ENCODE data around the gene SYNDIG1L. TPM values are rescaled to one million over a fixed set of nuclear protein-coding genes. Genes with fewer than 3 reads are reported as not detected.

The SYNDIG1L gene
- total RNA-seq, 1 experiment from 2014 or later: not detected

DNA sequence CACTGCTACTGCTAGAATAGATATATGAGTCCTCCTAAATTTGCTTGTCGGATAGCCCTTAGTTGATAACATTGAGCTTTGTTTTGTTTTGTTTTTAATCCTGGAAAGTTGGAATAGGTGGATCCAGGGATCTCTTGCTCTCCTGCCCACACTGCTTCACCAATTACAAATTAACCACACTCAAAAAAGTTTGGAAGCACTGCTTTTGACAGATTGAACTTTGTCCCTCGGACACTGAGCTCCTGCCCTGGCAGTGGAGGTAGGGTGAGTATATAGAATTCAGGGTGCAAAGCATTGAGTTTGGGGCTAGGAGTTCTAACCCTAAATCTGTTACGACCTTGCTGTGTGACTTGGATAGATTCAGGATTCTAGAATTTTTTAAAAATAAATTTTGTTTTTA lies 15.1 kb upstream of the SYNDIG1L start:
- no peaks in the 10 kb centered on the region for H4K20me1 ChIP-seq (ENCODE audit: insufficient read depth)
- DNase-seq (ENCODE audit: low read depth, low spot score): no peak
- H2AFZ ChIP-seq (ENCODE audit: low read depth, low read length, poor library complexity, severe bottlenecking): no peak overlapping the region
- no peaks in the 10 kb centered on the region for H3K9me2 ChIP-seq (ENCODE audit: insufficient read depth)
- no peaks in the 10 kb centered on the region for H3K79me2 ChIP-seq (ENCODE audit: insufficient read depth, low read length)
- ChIA-PET RAD21 (ENCODE audit: low non-redundant PET in 1 of 2, low total read pairs in 2 of 2, uncharacterized antibody in 2 of 2, unreplicated experiment in 2 of 2) (no interaction called here), POLR2A (no interaction called here), CTCF (no interaction called here)
- intact Hi-C loops (cut with micrococcal nuclease): no loop called here
- no peaks in the 10 kb centered on the region for H3K9me3 ChIP-seq (ENCODE audit: control insufficient read depth in 1 of 2, insufficient read depth in 1 of 2, low read depth in 1 of 2, low read length in 2 of 2)
- no peak for ATAC-seq
- no peak overlapping the region for H3K27ac ChIP-seq (ENCODE audit: low read depth, low read length)
- no TSS peak for BruUV-seq (replicated peaks)
- peaks cover 35% of the 10 kb centered on the region; the same call in 1 of the 2 replicates for H3K27me3 ChIP-seq (ENCODE audit: insufficient read depth, low read length)
- TF ChIP-seq CBX3 (IDR thresholded peaks at IDR 0.05; ENCODE audit: low read depth) (no peak), ZFX (IDR thresholded peaks at IDR 0.05) (no peak), SIN3A (IDR thresholded peaks at IDR 0.05; ENCODE audit: low read depth) (no peak), RAD21 (IDR thresholded peaks at IDR 0.05; ENCODE audit: low read depth) (no peak), TCF7L2 (IDR thresholded peaks at IDR 0.05; ENCODE audit: borderline replicate concordance, extremely low read depth, insufficient read depth, insufficient read length) (no peak), SRF (IDR thresholded peaks at IDR 0.05; ENCODE audit: low read depth) (no peak), FOSL1 (IDR thresholded peaks at IDR 0.05; ENCODE audit: low read depth) (no peak)
- TF ChIP-seq, protein P1, sequence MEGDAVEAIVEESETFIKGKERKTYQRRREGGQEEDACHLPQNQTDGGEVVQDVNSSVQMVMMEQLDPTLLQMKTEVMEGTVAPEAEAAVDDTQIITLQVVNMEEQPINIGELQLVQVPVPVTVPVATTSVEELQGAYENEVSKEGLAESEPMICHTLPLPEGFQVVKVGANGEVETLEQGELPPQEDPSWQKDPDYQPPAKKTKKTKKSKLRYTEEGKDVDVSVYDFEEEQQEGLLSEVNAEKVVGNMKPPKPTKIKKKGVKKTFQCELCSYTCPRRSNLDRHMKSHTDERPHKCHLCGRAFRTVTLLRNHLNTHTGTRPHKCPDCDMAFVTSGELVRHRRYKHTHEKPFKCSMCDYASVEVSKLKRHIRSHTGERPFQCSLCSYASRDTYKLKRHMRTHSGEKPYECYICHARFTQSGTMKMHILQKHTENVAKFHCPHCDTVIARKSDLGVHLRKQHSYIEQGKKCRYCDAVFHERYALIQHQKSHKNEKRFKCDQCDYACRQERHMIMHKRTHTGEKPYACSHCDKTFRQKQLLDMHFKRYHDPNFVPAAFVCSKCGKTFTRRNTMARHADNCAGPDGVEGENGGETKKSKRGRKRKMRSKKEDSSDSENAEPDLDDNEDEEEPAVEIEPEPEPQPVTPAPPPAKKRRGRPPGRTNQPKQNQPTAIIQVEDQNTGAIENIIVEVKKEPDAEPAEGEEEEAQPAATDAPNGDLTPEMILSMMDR (IDR thresholded peaks at IDR 0.05 in 2 of 3, conservative IDR thresholded peaks at IDR 0.05 in 1 of 3; ENCODE audit: borderline replicate concordance in 1 of 3, insufficient read depth in 1 of 3, low read depth in 2 of 3, low read length in 2 of 3): no peak
- TF ChIP-seq, protein P2, sequence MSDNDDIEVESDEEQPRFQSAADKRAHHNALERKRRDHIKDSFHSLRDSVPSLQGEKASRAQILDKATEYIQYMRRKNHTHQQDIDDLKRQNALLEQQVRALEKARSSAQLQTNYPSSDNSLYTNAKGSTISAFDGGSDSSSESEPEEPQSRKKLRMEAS (IDR thresholded peaks at IDR 0.05): no peak
- TF ChIP-seq, protein P3, sequence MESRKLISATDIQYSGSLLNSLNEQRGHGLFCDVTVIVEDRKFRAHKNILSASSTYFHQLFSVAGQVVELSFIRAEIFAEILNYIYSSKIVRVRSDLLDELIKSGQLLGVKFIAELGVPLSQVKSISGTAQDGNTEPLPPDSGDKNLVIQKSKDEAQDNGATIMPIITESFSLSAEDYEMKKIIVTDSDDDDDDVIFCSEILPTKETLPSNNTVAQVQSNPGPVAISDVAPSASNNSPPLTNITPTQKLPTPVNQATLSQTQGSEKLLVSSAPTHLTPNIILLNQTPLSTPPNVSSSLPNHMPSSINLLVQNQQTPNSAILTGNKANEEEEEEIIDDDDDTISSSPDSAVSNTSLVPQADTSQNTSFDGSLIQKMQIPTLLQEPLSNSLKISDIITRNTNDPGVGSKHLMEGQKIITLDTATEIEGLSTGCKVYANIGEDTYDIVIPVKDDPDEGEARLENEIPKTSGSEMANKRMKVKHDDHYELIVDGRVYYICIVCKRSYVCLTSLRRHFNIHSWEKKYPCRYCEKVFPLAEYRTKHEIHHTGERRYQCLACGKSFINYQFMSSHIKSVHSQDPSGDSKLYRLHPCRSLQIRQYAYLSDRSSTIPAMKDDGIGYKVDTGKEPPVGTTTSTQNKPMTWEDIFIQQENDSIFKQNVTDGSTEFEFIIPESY (IDR thresholded peaks at IDR 0.05; ENCODE audit: extremely low read depth, insufficient replicate concordance, low read length): no peak
- TF ChIP-seq, protein P4, sequence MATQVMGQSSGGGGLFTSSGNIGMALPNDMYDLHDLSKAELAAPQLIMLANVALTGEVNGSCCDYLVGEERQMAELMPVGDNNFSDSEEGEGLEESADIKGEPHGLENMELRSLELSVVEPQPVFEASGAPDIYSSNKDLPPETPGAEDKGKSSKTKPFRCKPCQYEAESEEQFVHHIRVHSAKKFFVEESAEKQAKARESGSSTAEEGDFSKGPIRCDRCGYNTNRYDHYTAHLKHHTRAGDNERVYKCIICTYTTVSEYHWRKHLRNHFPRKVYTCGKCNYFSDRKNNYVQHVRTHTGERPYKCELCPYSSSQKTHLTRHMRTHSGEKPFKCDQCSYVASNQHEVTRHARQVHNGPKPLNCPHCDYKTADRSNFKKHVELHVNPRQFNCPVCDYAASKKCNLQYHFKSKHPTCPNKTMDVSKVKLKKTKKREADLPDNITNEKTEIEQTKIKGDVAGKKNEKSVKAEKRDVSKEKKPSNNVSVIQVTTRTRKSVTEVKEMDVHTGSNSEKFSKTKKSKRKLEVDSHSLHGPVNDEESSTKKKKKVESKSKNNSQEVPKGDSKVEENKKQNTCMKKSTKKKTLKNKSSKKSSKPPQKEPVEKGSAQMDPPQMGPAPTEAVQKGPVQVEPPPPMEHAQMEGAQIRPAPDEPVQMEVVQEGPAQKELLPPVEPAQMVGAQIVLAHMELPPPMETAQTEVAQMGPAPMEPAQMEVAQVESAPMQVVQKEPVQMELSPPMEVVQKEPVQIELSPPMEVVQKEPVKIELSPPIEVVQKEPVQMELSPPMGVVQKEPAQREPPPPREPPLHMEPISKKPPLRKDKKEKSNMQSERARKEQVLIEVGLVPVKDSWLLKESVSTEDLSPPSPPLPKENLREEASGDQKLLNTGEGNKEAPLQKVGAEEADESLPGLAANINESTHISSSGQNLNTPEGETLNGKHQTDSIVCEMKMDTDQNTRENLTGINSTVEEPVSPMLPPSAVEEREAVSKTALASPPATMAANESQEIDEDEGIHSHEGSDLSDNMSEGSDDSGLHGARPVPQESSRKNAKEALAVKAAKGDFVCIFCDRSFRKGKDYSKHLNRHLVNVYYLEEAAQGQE (IDR thresholded peaks at IDR 0.05; ENCODE audit: low read depth): no peak
- no peak overlapping the region for H3K4me2 ChIP-seq (ENCODE audit: low read length)
- H3K4me1 ChIP-seq (ENCODE audit: control insufficient read depth in 1 of 2, insufficient read depth in 2 of 2, low read length in 2 of 2): peaks cover 0 to 3% of the 10 kb centered on the region in 2 experiments; a peak in 1 of 4 replicates
- H3K9ac ChIP-seq (ENCODE audit: low read length): no peak overlapping the region
- H3K4me3 ChIP-seq (replicated peaks in 1 of 2; ENCODE audit: low read depth in 1 of 2, low read length in 2 of 2): no peak overlapping the region
- H3K36me3 ChIP-seq (ENCODE audit: control insufficient read depth in 1 of 2, insufficient read depth in 2 of 2, low read length in 2 of 2): no peaks in the 10 kb centered on the region
